Measurements from ENCODE around the gene PARD3. TPM values are rescaled to one million over a fixed set of nuclear protein-coding genes. Genes with fewer than 3 reads are reported as not detected.

PARD3 gene
- total and polyA plus RNA-seq, 10 of the 15 experiments (the other 5 are each of a cell fraction or from before 2014, with no cell fraction given), result 2.6 to 43.1 (median 13.9) TPM

DNA sequence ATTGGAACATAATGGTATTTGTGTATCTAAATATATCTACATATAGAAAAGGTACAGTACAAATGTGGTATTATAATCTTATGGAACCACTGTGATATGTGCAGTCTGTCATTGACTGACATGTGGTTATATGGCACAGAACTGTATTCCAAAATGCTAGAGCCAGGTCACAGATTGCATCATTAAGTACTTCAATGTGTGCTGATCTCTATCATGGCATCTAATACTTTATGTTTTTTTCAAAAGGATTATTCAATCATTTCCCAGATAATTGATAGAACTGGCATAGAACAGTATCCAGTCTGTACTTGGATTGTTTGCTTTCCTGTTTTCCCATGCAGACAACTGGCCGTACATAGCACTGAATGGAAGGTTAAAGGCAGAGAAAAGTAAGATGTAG is 662.7 kb downstream of the PARD3 start (continued):
- TF ChIP-seq, protein P1, sequence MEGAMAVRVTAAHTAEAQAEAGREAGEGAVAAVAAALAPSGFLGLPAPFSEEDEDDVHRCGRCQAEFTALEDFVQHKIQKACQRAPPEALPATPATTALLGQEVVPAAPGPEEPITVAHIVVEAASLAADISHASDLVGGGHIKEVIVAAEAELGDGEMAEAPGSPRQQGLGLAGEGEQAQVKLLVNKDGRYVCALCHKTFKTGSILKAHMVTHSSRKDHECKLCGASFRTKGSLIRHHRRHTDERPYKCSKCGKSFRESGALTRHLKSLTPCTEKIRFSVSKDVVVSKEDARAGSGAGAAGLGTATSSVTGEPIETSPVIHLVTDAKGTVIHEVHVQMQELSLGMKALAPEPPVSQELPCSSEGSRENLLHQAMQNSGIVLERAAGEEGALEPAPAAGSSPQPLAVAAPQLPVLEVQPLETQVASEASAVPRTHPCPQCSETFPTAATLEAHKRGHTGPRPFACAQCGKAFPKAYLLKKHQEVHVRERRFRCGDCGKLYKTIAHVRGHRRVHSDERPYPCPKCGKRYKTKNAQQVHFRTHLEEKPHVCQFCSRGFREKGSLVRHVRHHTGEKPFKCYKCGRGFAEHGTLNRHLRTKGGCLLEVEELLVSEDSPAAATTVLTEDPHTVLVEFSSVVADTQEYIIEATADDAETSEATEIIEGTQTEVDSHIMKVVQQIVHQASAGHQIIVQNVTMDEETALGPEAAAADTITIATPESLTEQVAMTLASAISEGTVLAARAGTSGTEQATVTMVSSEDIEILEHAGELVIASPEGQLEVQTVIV (IDR thresholded peaks at IDR 0.05; ENCODE audit: borderline replicate concordance, partially characterized antibody), result no peak
- TF ChIP-seq NFYB (IDR thresholded peaks at IDR 0.05; ENCODE audit: insufficient read depth, low read depth, low read length), result no peak

DNA sequence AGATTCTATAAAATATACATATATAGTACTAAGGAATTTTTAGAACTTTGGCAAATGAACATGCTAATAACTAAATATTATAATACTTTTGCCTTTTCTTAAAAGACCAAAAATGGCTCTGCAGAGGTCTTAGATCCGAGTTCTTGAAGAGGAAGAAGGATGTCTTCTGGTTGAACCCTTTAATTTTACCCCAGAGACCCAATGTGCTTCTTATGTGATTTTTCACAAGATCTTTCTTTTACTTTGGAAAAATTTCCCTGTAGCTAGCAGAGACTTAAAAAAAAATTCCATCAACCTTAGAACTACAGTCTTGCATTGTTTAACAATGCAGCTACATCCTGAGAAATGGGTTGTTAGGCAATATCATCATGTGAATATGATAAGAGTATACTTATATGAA is 663.2 kb downstream of the PARD3 start:
- SMC1A ChIA-PET (ENCODE audit: uncharacterized antibody, unreplicated experiment), result interaction anchor here (2.6 to 2.7 kb wide), 2 partner anchors 10 to 25 kb away, joined by 5 to 14 read pairs; no protein-coding TSS in a partner anchor
- DNase-seq (ENCODE audit: low read depth, low spot score) (no peak), FAIRE-seq (no peak), ATAC-seq (no peak)
- RAD21 ChIA-PET (ENCODE audit: unreplicated experiment), result interaction anchor here (1.5 to 3.6 kb wide), 3 partner anchors 11 to 30 kb away, joined by 4 to 14 read pairs (median 4); no protein-coding TSS in a partner anchor
- H3K9me3 ChIP-seq (replicated peaks; ENCODE audit: control insufficient read depth, insufficient read depth, low read length), result no peaks in the 10 kb centered on the region
- no peak overlapping the region for H3K4me2 ChIP-seq (ENCODE audit: control insufficient read depth, insufficient read depth)
- no TSS peak for BruUV-seq (replicated peaks)
- H3K4me3 ChIP-seq, result no peak overlapping the region
- no peak overlapping the region for H3K9ac ChIP-seq (ENCODE audit: control insufficient read depth, insufficient read depth, low read length)
- POLR2A ChIA-PET, result interaction anchor here (0.6 kb wide), 1 partner anchor 455 kb away, joined by 6 read pairs; no protein-coding TSS in a partner anchor
- WGBS (ENCODE audit: insufficient coverage, insufficient replicate concordance, low lambda C conversion rate, missing lambda C conversion rate), result 0% methylated on average over 1 of the region's 1 CpG
- H3K36me3 ChIP-seq (ENCODE audit: control insufficient read depth in 2 of 2, insufficient read depth in 2 of 2, low read length in 1 of 2), result no peaks in the 10 kb centered on the region
- no peaks in the 10 kb centered on the region for H3K27me3 ChIP-seq (replicated peaks in 1 of 2; ENCODE audit: control insufficient read depth in 2 of 2, insufficient read depth in 2 of 2, low read length in 1 of 2)
- H2AFZ ChIP-seq (ENCODE audit: control insufficient read depth, low read depth, low read length), result no peak overlapping the region
- no peak overlapping the region for H3K27ac ChIP-seq (ENCODE audit: control insufficient read depth, insufficient read depth)
- in situ Hi-C loops (cut with MboI), result no loop called here
- H4K20me1 ChIP-seq (ENCODE audit: control insufficient read depth, insufficient read depth), result no peaks in the 10 kb centered on the region
- CTCF ChIA-PET, result interaction anchor here (1.0 kb wide), 1 partner anchor 42 kb away, joined by 4 read pairs; no protein-coding TSS in a partner anchor
- intact Hi-C loops (cut with micrococcal nuclease; ENCODE audit: unreplicated experiment), result loop anchor here (5.0 to 10.0 kb wide), 2 partner anchors 50 to 233 kb away; no protein-coding TSS in a partner anchor
- no peaks in the 10 kb centered on the region for H3K79me2 ChIP-seq (ENCODE audit: control insufficient read depth, insufficient read depth, low read length)
- H3K4me1 ChIP-seq (ENCODE audit: control insufficient read depth, insufficient read depth, low read length), result no peaks in the 10 kb centered on the region
- no peak for TF ChIP-seq CREM (IDR thresholded peaks at IDR 0.05; ENCODE audit: low read depth)
- TF ChIP-seq JUNB (IDR thresholded peaks at IDR 0.05), result no peak
- no peak for TF ChIP-seq SIN3A (IDR thresholded peaks at IDR 0.05; ENCODE audit: low read depth, low read length)
- no peak for TF ChIP-seq MEF2B (IDR thresholded peaks at IDR 0.05; ENCODE audit: partially characterized antibody, poor library complexity, severe bottlenecking)
- no peak for TF ChIP-seq YBX1 (IDR thresholded peaks at IDR 0.05)
- TF ChIP-seq STAT3 (IDR thresholded peaks at IDR 0.05; ENCODE audit: low read depth, low read length), result no peak
- TF ChIP-seq, protein P2, sequence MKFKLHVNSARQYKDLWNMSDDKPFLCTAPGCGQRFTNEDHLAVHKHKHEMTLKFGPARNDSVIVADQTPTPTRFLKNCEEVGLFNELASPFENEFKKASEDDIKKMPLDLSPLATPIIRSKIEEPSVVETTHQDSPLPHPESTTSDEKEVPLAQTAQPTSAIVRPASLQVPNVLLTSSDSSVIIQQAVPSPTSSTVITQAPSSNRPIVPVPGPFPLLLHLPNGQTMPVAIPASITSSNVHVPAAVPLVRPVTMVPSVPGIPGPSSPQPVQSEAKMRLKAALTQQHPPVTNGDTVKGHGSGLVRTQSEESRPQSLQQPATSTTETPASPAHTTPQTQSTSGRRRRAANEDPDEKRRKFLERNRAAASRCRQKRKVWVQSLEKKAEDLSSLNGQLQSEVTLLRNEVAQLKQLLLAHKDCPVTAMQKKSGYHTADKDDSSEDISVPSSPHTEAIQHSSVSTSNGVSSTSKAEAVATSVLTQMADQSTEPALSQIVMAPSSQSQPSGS (IDR thresholded peaks at IDR 0.05; ENCODE audit: low read length), result no peak
- TF ChIP-seq LARP7 (IDR thresholded peaks at IDR 0.05), result no peak
- TF ChIP-seq, protein P3, sequence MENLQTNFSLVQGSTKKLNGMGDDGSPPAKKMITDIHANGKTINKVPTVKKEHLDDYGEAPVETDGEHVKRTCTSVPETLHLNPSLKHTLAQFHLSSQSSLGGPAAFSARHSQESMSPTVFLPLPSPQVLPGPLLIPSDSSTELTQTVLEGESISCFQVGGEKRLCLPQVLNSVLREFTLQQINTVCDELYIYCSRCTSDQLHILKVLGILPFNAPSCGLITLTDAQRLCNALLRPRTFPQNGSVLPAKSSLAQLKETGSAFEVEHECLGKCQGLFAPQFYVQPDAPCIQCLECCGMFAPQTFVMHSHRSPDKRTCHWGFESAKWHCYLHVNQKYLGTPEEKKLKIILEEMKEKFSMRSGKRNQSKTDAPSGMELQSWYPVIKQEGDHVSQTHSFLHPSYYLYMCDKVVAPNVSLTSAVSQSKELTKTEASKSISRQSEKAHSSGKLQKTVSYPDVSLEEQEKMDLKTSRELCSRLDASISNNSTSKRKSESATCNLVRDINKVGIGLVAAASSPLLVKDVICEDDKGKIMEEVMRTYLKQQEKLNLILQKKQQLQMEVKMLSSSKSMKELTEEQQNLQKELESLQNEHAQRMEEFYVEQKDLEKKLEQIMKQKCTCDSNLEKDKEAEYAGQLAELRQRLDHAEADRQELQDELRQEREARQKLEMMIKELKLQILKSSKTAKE (IDR thresholded peaks at IDR 0.05; ENCODE audit: low read depth, poor library complexity, severe bottlenecking), result no peak
- no peak for TF ChIP-seq POU2F2 (IDR thresholded peaks at IDR 0.05; ENCODE audit: borderline replicate concordance, low read depth, low read length)
- TF ChIP-seq, protein P4, sequence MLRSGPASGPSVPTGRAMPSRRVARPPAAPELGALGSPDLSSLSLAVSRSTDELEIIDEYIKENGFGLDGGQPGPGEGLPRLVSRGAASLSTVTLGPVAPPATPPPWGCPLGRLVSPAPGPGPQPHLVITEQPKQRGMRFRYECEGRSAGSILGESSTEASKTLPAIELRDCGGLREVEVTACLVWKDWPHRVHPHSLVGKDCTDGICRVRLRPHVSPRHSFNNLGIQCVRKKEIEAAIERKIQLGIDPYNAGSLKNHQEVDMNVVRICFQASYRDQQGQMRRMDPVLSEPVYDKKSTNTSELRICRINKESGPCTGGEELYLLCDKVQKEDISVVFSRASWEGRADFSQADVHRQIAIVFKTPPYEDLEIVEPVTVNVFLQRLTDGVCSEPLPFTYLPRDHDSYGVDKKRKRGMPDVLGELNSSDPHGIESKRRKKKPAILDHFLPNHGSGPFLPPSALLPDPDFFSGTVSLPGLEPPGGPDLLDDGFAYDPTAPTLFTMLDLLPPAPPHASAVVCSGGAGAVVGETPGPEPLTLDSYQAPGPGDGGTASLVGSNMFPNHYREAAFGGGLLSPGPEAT (IDR thresholded peaks at IDR 0.05; ENCODE audit: low read depth), result no peak
- TF ChIP-seq TAF1 (IDR thresholded peaks at IDR 0.05; ENCODE audit: borderline replicate concordance, low read depth, low read length), result no peak
- no peak for TF ChIP-seq ZZZ3 (IDR thresholded peaks at IDR 0.05; ENCODE audit: control insufficient read depth, insufficient read length, low read depth)
- TF ChIP-seq ATF7 (IDR thresholded peaks at IDR 0.05; ENCODE audit: low read depth), result no peak

All from GM12878 (cell line).